ENCODE results near the gene AHDC1.
A peak's percentile ranks its signal among the peaks of the same experiment; 100 is the strongest.

The AHDC1 gene

DNA sequence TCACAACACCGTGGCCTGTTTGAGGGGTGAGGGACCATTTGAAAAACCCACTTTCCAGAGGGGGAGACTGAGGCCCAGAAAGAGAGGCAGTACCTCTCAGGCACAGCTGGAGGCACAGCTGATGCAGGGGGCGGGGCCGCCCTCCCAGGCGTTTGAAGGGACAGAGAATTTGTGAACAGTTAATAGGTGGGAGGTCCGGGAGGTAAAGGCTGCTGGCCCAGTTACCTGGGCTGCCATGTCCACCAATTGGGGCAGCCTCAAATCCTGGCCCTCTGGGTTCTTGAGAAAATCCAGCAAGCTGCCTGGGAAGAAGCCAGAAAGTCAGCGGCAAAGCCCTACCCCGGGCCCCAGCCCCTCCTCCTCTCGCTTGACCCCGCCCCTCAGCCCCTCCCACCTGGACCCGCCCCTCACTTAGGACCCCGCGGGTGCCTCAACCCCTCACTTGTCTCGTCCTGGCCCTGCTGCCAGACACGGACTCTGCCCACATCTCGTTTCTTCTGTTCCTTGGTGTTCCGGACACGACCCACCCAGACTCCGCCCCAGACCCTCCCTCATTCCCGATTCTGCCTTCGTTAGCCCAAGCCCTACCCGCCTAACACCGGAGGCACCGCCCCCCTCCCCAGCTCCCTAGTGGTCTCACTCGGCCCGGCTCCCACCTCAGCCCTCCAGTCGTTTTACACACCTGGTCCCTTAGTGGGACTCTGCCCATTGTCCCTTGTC is 10.8 kb upstream of the AHDC1 start:
- no peak for DNase-seq

DNA sequence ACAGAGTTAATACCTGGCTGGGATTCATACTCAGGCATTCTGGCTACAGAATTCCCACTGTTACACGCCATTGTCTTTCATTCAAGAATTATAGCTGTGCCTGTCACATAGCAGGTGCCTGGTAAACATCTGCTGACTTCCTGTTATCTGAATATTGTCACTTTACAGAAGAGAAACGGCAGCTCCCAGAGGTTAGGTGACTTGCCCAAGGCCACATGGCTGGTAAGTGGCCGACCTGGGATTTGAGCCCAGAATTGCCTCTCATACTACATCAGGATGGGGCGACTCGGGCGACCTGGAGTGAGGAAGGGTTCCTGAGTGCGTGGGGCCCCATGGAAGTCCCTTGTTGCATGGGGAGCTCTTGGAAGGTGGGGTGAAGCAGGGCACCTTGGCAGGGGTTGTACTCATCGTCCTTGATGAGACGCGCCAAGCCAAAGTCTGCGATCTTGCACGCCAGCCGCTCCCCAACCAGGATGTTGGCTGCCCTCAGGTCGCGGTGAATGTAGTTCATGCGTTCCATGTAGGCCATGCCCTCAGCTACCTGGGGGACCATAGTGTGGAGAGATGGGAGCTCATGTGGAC is 10.2 kb upstream of the AHDC1 start:
- DNase-seq = no peak

DNA sequence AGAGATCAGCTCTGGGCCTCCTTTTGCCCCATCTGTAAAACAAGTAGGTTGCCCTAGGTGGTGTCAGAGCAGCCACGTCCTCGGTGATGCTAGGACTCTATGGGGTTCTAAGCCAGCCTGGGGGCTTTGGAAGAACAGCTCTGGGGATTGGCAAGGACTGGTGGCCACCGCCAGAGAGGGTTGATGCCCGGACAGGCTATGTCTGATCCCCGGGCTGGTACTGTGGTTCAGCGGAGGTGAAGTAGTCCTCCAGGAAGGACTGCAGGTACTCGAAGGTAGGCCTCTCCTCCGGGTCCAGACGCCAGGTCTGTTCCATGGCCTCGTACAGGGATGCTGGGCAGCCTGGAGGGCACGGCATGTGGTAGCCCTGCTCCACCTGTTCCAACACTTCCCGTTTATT is 8.8 kb upstream of the AHDC1 start:
- DNase-seq = no peak

DNA sequence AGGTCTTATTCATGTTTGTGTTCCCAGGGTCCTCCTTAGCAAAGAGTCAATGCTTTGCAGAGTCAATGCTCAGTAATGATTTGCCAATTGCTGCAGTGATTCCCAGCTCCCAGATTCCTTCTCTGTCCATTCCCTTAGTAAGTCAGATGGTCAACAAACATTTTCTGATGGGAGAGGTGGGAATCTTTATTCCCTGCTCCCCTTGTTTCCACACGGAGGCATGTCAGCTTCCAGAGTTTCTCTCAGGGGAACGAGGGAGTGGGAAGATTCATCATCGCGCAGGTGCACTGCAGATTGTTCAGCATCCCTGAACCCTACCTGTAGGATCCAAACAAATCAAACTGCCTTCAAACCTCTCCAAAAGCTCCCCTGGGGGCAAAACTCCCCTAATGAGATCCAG is 7.5 kb upstream of the AHDC1 start:
- DNase-seq = no peak

DNA sequence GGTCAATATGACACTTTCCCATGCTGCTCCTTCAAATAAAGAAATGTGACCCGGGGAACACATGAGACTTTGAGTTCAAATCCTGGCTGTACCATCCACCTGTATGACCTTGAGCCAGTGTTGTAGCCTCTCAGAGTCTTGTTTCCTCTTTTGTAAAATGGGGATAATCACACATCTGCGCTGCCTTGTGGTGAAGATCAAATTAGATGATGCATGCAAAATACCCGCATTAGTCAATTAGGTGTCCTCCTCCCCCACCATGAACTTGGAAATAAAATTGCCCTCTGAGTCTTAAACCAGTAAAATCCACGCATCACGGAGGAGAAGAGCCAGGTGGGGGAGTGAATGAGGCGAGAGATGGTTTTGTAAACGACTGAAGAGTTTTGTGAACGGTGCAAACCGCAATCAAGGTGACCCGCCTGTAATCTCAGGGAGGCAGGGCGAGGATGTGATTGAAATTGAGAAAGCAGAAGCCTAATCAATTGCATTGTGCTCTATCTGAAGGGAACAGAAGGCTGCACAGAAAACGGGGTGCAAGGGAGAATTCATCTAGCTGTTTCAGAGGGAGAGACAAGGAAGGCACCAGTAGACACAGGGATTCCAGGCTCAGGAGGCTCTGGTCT is 5.8 kb upstream of the AHDC1 start:
- DNase-seq = no peak

DNA sequence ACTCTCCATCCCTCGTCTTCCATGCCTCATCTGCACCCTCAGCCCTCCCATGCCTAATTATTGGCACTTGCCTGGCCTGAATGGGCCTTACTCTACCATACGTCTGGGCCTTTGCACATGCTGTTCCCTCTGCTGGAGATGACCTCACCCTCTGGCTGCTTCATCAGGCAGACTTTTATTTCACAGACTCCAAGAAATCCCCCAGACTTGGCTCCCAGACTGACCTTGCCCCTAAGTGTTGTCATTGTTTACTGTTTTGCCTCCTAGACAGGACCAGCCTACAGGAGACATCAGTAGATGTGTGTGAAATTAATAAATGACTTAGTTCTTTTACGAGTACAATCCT is 5.2 kb upstream of the AHDC1 start:
- no peak for DNase-seq

DNA sequence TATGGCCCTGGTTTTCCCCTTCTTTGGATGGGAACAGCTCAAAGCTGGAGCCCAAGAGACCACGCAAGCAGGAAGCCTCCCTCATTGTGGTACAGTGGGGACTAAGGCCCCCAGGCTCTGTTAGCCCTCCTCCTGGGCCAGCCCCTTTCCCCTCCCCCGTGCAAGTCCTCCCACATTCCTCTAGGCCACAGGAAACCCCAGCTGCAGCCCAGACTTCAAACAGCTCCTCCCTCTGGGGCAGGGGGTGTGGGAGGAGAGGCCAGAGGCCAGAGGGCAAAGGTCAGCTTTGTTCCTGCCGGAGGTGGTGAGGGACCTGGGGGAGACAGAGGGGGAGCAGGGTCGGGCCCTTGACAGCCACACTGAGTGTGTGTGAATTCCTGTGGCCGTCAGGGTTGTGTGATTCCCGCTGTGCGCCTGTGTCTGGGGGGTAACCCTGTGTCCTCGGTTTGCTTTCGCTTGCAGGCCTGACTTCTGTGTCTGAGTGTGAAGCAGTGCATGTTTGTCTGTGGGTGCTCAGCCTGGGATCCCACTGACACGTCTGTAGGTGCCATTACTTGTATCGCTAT is 3.4 kb upstream of the AHDC1 start:
- DNase-seq = no peak

DNA sequence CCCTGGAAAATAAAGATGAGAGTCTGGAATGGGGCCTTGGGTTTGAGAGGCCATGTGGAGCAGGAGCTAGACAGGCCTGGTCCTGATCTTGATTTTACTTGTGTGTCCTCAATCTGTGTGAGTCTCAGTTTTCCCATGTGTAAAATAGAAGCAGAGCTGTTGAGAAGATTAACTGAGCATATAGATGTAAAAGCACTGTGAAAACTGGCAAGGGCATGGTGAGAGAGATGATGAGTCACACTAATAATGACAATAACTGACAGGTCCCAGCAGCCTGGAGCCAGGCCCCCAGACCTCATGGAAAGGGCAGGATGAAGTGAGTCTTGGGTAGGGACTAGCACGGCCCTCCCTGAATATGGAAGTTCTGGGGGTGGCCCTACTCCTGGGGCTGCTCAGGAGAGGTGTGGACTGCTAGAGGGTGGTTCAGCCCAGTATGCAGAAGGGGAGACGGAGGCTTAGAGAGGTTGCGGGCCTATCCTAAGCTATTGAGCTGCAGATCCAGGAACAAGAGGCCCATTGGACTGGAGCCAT is 2.8 kb upstream of the AHDC1 start:
- no peak for DNase-seq

DNA sequence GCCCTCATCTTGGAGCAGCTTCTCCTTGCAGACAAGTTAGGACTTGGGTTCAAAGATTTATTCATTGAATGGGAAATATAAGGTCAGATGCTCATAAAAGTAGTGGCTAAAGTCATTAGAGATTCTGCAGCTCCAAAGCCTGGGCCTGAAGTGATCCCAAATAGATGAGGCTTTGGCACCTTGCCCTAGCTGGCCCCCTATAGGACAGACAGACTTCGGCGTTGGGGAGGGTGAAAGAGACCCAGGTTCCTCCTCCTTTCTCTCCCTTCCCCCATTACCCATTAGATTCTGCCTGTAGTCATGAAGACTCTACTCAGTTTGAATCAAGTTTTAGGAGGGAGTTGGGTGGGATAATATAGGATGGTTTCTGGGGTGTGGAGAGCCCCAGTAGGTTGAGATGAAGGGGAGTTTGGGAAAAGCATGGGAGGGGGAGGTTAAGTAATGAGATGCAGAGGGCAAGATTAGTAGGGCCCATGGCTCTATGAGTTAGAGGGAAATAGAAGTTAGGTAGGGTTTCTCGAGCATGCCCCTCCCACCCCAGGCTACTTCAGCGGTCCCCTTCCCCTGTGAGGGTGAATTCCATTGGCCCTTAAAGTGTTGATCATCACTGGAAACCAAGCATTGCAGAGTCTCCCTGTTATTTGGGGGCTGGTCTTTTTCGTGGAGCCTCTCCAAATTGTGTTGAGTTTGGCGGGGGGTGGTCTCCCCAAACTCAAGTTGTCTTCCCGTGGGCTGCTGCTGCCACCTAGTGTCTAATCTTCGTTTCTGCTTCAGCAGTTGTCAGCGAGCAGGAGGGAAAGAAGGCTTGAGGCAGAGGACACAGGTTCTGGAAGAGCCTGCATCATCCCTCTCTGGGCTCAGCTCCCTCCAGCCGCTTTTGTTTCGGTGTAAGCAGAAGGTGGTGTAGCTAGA is 2.1 kb upstream of the AHDC1 start:
- peak; percentile 56 for DNase-seq

DNA sequence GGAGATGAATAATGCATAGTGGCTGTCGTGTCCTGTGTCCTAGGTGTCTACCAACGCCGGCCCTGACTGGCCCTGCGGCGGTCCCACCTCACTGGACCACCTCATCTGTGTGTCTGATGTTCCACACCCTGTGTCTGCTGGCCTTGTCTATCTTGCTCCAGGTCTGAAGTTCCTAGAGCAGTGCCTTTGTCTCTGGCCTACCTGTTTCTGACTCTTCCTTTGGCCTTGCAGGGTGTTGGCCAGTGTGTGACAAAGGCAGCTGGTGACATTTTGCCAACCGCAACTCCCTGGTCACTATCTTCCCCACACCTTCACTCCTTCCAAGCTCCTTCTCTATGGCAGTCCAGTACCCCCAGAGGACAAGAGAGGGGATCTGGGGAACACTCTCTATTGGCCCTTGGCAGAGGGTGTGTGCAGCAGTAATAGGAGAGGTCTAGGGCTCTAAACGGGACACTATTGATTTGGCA is 1.4 kb upstream of the AHDC1 start:
- DNase-seq = no peak

DNA sequence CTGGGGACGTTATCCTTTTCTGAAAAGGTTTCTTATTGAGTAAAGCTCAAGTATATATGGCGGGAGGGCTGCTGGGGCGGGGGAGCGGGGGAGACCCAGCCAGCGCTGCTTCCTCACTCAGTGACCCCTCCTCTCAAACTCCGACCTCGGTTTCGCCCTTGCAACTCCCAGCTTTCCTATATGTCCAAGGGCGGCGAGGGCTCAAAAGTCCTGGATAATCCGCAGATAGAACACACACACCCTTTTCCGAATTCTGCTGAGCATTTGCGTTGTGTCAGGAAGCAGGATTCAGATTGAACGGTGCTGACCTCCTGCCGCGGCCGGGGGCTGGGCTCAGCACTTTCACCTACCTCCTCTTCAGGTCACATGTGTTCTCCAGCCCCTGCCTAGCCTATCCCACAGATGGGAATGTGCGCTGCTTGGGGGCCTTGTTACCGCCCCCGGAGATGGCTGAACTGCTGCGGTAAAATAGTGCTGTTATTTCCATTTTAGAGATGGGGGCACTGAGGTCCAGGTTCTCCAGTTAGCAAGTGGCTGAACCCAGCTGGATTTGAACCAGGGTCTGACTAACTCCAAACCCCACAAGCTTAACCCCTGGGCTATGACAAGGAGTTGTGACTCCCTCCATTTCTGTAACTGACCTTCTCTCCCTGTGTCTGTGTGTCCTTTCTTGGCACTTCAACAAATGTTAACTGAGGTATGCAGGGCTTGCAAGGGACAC is 795 bp upstream of the AHDC1 start:
- no peak for DNase-seq

DNA sequence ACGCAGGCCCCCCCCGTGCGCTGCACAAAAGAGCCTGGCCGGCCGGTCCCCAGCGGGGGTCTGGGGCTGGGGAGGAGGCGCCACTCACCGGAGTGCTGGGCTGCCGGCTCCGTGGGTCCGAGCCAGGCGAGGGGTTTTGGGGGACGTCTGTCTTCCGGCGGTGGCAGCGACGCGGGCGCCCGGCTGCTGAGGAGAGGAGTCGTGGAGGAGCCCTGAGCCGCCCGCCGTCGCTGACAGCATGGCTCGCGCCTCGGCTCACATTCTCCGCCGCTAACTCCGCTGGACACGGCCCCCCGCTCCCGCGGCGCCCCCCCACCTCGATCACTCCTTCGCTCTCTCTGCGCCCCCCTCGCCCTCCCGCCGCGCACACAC is 649 bp downstream of the AHDC1 start:
- DNase-seq = no peak

DNA sequence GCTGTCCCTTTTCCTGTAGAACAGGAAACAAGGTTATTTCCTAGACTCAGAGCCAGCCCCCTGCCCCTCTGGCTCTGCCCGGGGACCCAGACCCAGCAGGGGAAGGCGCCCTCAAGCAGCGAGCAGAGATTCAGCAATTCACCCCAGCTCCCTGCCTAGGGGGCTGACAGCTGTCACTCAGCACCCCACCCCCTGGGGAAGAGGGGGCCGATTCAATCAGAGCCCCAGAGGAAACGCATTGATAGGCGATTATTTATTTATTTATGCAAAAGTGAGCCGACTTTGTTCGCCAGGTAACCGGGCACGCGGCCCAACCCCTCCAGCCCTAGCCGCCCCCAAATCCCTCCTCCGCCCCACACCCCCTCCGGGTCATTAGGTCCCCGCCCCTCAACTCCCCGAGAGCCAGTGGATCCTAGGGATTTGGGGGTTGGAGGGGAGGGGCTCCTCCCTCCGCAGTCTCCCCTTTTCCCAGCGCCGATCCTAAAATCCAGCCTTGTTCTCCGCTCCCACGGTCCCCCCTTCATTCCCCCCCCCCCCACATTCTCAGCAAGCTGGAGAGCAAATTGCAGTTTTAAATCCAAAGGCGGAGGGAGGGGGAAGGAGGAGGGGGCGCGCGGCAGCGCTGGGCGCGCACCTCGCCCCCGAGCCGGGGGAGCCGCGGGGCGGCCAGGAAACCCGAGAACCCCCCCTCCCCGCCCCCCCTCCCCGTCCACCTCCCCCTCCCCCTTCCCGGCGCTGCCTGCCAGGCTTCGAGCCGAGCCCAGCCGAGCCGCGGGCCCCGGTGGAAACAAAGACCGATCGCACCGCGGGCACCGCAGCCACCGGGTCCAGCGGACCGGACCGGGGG is 1.3 kb downstream of the AHDC1 start:
- DNase-seq = no peak

DNA sequence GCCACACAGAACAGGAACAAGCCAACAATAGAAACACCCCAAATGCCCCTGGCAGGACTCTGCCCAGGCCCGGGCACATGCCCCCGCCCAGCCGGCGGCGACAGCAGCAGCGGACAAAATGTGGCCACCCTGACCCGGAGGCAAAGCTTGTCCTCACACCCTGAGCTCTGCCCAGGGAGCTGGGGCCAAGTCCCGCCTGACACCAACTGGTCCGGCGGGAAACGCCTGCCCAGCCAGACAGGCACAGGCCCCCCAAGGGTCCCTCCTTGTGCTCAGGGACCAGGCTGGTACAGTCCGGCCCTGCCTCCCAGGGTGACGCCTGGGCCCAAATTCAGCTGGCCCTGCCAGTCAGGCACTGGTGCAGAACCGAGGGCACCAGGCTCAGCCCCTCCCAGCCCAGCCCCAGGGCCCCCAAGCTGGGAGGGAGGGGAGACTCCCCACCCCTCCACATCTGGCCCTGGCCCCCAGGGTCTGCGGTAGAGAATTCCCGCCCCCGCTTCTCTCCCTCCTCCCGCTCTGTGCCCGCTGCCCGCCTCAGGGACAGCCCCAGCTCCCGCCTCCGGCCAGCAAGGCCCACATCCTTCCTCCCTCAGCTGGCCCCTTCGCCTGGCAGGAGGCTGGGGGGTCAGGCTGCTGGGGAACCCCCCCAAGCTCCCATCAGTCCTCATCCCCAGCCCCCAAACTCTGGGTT is 2.0 kb downstream of the AHDC1 start:
- DNase-seq = no peak

DNA sequence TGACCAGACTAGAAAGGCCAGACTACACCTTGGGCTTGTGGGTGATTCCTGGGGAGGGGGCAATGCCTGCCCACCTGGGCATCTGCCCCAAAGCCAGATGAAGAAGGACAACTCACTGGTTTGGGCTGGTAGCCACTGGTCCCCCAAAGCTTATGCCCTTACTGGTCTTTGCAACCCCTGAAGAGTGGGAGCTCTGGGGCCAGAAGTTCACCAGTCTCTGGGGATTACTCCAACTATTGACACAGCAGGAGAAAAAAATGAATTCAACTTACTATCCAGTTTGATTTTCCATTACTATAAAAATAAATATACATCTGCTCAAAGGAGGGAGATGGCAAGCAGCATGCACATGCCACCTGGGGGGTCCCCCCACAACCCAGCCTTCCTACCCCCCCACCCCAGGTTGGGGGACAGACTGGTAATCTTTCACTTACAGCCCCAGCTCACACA is 2.6 kb downstream of the AHDC1 start:
- no peak for DNase-seq

DNA sequence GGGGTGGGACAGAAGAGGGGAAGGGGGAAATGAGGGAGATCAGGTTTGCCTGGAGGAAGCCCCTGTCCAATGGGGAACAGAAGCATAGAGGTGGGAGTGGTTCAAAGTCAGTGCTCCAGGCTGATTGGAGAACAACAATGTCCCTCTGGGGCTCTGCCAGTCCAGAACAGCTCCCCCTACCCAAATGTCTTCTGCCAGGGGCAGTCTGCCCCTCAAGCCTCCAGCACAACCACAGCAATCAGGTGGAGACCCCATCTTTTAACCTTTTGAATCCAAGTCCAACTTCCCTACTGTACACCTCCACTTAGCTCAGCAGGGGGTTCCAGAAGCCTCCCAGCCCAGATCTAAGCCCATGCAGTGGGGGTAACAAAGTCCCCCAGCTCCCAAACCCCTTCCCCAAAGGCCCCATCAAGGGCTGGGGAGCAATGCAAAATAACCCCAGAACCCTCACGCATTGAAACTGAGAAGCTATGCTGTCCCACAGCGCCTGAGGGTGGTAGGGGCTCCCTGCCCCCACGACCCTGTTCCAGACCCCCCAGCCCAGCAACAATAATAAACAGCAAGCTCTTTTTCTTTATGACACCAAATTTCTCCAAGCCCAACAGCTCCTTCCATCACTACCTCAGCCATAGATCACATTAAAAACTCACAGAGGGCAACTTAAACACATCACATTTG is 3.3 kb downstream of the AHDC1 start:
- DNase-seq = no peak

DNA sequence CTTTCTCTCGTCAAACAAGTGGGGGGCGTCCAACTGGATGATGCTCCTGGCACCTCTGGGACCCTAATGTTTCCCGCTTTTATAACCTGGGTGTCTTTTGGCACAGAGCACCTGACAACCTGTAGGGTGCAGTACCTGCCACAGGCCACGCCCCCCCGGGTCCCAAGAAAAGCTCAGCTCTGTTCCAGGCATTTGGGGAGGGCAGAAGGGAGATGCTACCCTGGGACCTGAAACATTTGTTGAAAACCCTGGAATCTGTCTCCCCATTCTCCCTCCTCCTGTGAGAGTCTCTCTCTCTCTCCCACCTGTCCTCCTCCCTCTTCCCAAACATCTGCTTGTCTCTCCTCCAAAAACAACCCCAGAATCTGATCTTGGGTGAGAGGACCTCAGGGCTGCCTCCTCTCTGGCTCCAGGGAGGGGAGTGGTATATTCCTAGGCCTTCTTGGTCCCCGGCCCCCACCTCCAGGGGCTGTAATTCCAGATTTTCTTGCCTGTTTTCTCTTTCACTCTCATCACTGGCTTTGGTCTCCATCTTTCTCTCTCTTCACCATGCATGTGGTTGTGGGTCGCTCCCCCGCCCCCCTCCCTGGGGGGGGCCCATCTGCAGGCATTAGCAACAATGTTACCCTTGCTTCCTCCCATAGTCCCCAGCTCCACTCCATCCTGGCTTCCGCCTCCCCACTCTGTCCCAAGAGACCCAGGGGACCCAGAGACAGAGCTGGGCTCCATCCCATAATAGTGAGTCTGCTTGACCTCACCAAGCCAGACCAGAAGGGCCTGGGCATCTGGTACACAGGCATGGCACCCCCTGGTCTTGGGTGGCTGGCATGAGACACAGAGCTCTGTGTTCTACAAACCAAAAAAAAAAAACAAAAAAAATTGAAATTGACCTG is 4.1 kb downstream of the AHDC1 start:
- no peak for DNase-seq

DNA sequence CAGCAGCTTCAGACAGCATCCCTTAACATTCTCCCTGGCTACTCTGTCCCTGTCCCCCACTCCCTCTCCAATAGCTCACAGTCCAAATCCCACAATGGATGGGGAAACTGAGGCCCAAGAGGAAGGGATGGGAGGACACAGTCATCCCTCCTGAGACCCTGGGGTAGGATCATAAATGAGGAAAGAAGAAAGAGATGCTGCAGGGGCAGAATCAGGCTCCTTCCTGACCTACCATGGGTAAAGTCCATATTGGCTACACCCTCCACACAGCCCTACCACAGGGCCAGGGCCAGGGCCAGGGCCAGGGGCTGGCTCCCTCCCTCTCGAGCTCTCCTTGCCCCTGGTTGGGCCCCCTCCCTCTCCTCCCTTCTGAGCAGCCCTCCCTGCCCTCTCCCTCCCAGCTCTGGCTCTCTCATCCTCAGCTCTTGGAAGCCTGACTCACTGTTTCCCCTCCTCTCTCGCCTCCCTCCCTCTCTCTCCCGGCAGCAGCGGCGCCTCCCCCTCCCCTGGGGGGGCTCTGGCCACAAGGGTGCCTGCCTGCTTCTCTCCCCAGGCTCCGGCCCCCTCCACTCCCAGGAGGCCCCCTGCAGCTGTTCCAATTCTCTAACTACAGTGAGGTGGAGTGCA is 4.9 kb downstream of the AHDC1 start:
- DNase-seq = peak; percentile 39

All from HCEC 1CT (cell line).